Keratinocyte (primary cell): Measurements from ENCODE around the gene ANKS1A.

Source experiments
- CTCF ChIP-seq, 3 experiments: IDR thresholded peaks in 1 of 3; conservative IDR thresholded peaks in 1 of 3; optimal IDR thresholded peaks in 1 of 3; 2 replicates in 2 of 3; 3 replicates in 1 of 3; pipeline versions ENCODE3 to v1.5.1; 2011; ENCODE audit warnings: low read length in 3 of 3, mild to moderate bottlenecking in 3 of 3, moderate library complexity in 2 of 3, control low read depth in 1 of 3, inconsistent platforms in 1 of 3; ENCODE audit not compliant: insufficient read depth in 2 of 3; ENCODE audit errors: extremely low read depth in 1 of 3
- EZH2 ChIP-seq: IDR thresholded peaks from one replicate; pipeline ENCODE4 v1.6.1; 2012; ENCODE audit warnings: inconsistent platforms, mild to moderate bottlenecking, low read length, moderate library complexity

- TF ChIP-seq CTCF (optimal IDR thresholded peaks at IDR 0.05 in 1 of 3, IDR thresholded peaks at IDR 0.05 in 1 of 3, conservative IDR thresholded peaks at IDR 0.05 in 1 of 3; ENCODE audit: extremely low read depth in 1 of 3, insufficient read depth in 2 of 3, low read length in 3 of 3) (no peak), EZH2 (no peak)
These were observed 92.3 kb downstream of the ANKS1A start for GRCh38 chr6:34981366-34981765.
